Esophagus squamous epithelium (tissue), 5 donors: ENCODE measurements around the gene CORO2A. TPM values are rescaled to one million over a fixed set of nuclear protein-coding genes. Genes with fewer than 3 reads are reported as not detected.
A peak's percentile ranks its signal among the peaks of the same experiment; 100 is the strongest.

ENCODE experiments used
- DNase-seq: peaks from one replicate; lab custom pipeline; 2025; lab: John Stamatoyannopoulos, UW
- H3K27ac ChIP-seq, 4 donors: fragments of 200-600 bp; sonication (generic); one replicate each; pipeline ENCODE4 v1.5.1; 2016 to 2019; ENCODE audit warnings: mild to moderate bottlenecking in 1 of 4
- H3K27me3 ChIP-seq, 4 donors: fragments of 200-600 bp; sonication (generic); 1 replicate in 3 of 4; 2 replicates in 1 of 4; pipeline versions ENCODE4 v1.5.1 to v1.6.0; 2017 to 2021; ENCODE audit warnings: antibody characterized with exemption in 1 of 4
- H3K36me3 ChIP-seq, 3 donors: fragments of 200-600 bp; sonication (generic); one replicate each; pipeline ENCODE4 v1.5.1; 2016 to 2019
- H3K4me1 ChIP-seq, 3 donors: fragments of 200-600 bp; sonication (generic); one replicate each; pipeline ENCODE4 v1.5.1; 2017 to 2019
- H3K4me3 ChIP-seq, 4 donors: fragments of 200-600 bp; sonication (generic); 1 replicate in 3 of 4; 2 replicates in 1 of 4; pipeline ENCODE4 v1.5.1; 2016 to 2019; ENCODE audit warnings: mild to moderate bottlenecking in 2 of 4, moderate library complexity in 1 of 4
- H3K9me3 ChIP-seq, 3 donors: fragments of 200-600 bp; sonication (generic); one replicate each; pipeline ENCODE4 v1.5.1; 2016 to 2019
- POLR2A ChIP-seq, 4 donors: fragments of 450-650 bp; IDR thresholded peaks; one replicate each; pipeline ENCODE4 v1.6.1; 2017; ENCODE audit warnings: antibody characterized with exemption in 4 of 4, mild to moderate bottlenecking in 4 of 4, moderate library complexity in 3 of 4
- WGBS, 2 donors: methylation state at CpG; one replicate each; pipeline ENCODE4 v1.1.5; 2018; 5-methylcytosine and 5-hydroxymethylcytosine counted together
- intact Hi-C: fragments of 100-400 bp; cut with DNase I; formaldehyde crosslinking; loops from one replicate; pipeline ENCODE4 v1.15.0; 2022
- total RNA-seq, 4 donors: library from RNA; depleted of rRNA; stranded (reverse); fragments of >200 nt; gene quantifications; one replicate each; pipeline ENCODE4 v1.1.0, GENCODE V29; 2016
- TF ChIP-seq, protein P1 (sequence below), 6 experiments: fragments of 450-650 bp in 4 of 6; fragments of 200-600 bp in 2 of 6; sonication (generic) in 2 of 6; IDR thresholded peaks; one replicate each; pipeline ENCODE4 v1.5.1; 2016 to 2019; ENCODE audit warnings: antibody characterized with exemption in 6 of 6, mild to moderate bottlenecking in 4 of 6, moderate library complexity in 4 of 6
- donor health status: DM: yes; HTN: yes; CAD: no.

The CORO2A gene
- total RNA-seq, 4 donors from 2014 or later: 15.6 to 27.6 (median 26.1) TPM

DNA sequence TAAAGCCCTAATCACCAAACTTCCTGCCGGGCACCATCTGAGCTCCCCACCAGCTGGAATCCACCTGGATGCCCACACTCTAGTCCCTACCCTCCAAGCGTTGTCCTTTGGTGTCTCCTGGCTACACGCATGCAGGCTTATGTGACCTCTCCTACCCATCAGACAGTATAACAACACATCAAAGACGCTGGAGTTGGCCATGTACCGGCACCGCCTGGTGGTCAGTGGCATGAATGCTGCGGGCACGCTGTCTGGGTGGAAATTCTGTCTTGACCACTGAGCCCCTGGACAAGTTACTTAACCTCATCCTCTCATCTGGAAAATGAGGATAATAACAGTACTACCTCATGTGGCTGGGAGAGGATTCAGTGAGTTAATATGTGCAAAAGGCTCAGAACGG is 23.4 kb upstream of the CORO2A start:
- peaks cover 0 to 47% (median 3%) of the 10 kb centered on the region in 3 donors for H3K4me1 ChIP-seq
- WGBS, 2 donors: 80 to 88% methylated on average over 8 of the region's 9 CpGs
- peak overlapping the region; percentile 32 to 69 (median 56) for H3K27ac ChIP-seq
- H3K4me3 ChIP-seq: no peak overlapping the region
- H3K9me3 ChIP-seq: no peaks in the 10 kb centered on the region
- TF ChIP-seq POLR2A (IDR thresholded peaks at IDR 0.05): no peak
- TF ChIP-seq, protein P1, sequence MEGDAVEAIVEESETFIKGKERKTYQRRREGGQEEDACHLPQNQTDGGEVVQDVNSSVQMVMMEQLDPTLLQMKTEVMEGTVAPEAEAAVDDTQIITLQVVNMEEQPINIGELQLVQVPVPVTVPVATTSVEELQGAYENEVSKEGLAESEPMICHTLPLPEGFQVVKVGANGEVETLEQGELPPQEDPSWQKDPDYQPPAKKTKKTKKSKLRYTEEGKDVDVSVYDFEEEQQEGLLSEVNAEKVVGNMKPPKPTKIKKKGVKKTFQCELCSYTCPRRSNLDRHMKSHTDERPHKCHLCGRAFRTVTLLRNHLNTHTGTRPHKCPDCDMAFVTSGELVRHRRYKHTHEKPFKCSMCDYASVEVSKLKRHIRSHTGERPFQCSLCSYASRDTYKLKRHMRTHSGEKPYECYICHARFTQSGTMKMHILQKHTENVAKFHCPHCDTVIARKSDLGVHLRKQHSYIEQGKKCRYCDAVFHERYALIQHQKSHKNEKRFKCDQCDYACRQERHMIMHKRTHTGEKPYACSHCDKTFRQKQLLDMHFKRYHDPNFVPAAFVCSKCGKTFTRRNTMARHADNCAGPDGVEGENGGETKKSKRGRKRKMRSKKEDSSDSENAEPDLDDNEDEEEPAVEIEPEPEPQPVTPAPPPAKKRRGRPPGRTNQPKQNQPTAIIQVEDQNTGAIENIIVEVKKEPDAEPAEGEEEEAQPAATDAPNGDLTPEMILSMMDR (IDR thresholded peaks at IDR 0.05): peak in 2 of 6 experiments; percentile 10 to 29
- H3K36me3 ChIP-seq: peaks cover 8 to 95% (median 24%) of the 10 kb centered on the region in 3 donors
- DNase-seq: no peak
- no peaks in the 10 kb centered on the region for H3K27me3 ChIP-seq
- intact Hi-C loops: no loop called here

DNA sequence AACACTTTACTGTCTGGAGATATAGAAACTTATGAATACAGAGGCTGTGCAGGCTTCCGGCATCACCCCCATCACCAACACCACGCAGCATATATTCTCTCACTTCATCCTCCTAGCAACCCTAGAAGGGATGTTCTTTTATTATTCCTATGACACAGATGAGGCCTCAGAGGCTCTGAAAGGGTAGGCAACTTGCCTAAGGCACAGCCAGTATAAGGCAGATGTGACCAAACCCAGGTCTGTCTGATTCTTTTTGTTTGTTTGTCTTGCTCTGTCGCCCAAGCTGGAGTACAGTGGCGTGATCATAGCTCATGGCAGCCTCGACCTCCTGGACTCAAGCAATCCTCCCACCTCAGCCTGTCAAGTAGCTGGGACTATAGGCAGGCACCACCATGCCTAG is 22.8 kb upstream of the CORO2A start:
- Histone ChIP-seq H3K4me1 (peaks cover 0 to 52% (median 3%) of the 10 kb centered on the region in 3 donors), H3K36me3 (peaks cover 4 to 95% (median 29%) of the 10 kb centered on the region in 3 donors), H3K4me3 (no peak overlapping the region), H3K9me3 (no peaks in the 10 kb centered on the region), H3K27ac (peak overlapping the region; percentile 32 to 69 (median 56)), H3K27me3 (no peaks in the 10 kb centered on the region)
- intact Hi-C loops: no loop called here
- no peak for DNase-seq
- WGBS, 2 donors: 50 to 56% methylated on average over 5 of the region's 5 CpGs
- TF ChIP-seq, protein P1 (IDR thresholded peaks at IDR 0.05): no peak
- no peak for TF ChIP-seq POLR2A (IDR thresholded peaks at IDR 0.05)

DNA sequence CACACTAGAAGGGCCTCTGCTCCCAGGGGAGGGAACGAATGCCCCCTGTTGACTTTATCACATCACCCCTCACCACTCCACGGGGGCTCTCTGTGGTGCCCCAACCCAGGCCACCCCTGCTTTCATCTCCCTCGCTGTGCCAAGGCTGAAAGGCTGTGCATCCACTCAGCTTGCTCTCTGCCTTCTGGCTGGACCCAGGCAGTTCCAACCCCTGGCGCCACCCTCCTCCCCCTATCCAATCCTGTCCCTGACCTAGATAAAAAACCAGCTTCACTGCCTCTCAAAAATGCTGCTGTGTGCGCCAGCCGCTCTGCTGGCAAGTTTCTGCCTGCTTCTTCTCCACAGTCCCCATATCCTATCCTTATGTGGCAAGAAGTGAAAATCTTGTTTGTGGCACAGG is 22.4 kb upstream of the CORO2A start:
- intact Hi-C loops: no loop called here
- H3K4me3 ChIP-seq: no peak overlapping the region
- WGBS, 2 donors: 46 to 57% methylated on average over 5 to 6 of the region's 6 CpGs
- peaks cover 0 to 54% (median 3%) of the 10 kb centered on the region in 3 donors for H3K4me1 ChIP-seq
- TF ChIP-seq, protein P1 (IDR thresholded peaks at IDR 0.05): no peak
- no peak for TF ChIP-seq POLR2A (IDR thresholded peaks at IDR 0.05)
- H3K27me3 ChIP-seq: no peaks in the 10 kb centered on the region
- H3K9me3 ChIP-seq: no peaks in the 10 kb centered on the region
- H3K36me3 ChIP-seq: peaks cover 4 to 94% (median 30%) of the 10 kb centered on the region in 3 donors
- H3K27ac ChIP-seq: peak overlapping the region in 3 of 4 donors; percentile 28 to 69 (median 64)
- DNase-seq: no peak

DNA sequence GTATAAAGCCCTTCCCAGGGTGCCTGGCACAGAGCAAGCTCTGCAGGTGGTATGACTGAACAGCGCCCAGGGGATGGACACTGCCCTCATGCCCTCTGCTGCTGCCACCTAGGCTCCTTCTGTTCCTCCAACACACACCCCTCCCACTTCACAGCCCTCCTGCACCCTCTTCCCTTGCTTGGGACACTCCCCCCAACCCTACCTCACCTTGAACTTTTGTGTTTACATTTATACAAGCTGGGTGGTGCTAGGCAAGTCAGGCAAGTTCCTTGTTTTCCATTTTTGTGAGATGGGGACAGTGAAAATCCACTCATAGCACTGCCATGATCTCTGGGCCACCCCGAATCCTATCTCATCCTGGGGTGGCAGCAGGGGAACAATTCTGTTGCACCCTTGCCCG is 18.8 kb upstream of the CORO2A start:
- Histone ChIP-seq H3K9me3 (no peaks in the 10 kb centered on the region), H3K27ac (peak overlapping the region in 2 of 4 donors; percentile 57 to 62), H3K4me3 (no peak overlapping the region), H3K27me3 (no peaks in the 10 kb centered on the region), H3K36me3 (peaks cover 10 to 87% (median 40%) of the 10 kb centered on the region in 3 donors), H3K4me1 (peaks cover 3 to 62% (median 4%) of the 10 kb centered on the region in 3 donors)
- DNase-seq: no peak
- whole genome bisulfite sequencing, 2 donors: 96 to 97% methylated on average over 2 to 3 of the region's 3 CpGs
- no peak for TF ChIP-seq POLR2A (IDR thresholded peaks at IDR 0.05)
- TF ChIP-seq, protein P1 (IDR thresholded peaks at IDR 0.05): no peak
- intact Hi-C loops: no loop called here

DNA sequence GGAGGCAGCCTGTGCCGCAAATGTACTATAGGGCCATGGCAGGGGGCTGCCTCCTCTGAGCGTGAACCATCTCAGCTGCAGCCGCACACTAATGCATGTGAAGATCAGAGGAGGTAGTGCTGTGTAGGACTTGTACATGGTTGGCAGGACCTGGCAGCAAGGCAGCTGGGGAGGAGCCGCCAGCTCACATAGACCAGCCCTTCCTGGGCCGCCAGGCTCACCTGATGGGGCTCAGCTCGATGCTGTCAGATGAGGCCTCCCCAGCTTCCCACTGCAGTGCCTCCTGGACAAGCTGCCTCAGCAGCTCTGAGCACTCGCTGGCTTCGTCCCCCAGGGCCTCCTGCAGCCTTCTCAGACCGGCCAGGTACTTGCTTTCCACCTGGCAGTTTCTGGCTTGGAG is 18.0 kb upstream of the CORO2A start:
- DNase-seq: no peak
- peak overlapping the region in 2 of 4 donors; percentile 57 to 62 for H3K27ac ChIP-seq
- no peak overlapping the region for H3K4me3 ChIP-seq
- H3K27me3 ChIP-seq: no peaks in the 10 kb centered on the region
- peaks cover 3 to 62% (median 9%) of the 10 kb centered on the region in 3 donors for H3K4me1 ChIP-seq
- intact Hi-C loops: no loop called here
- no peaks in the 10 kb centered on the region for H3K9me3 ChIP-seq
- TF ChIP-seq, protein P1 (IDR thresholded peaks at IDR 0.05): no peak
- no peak for TF ChIP-seq POLR2A (IDR thresholded peaks at IDR 0.05)
- peaks cover 10 to 78% (median 40%) of the 10 kb centered on the region in 3 donors for H3K36me3 ChIP-seq
- WGBS, 2 donors: 66 to 100% methylated on average over 1 to 5 of the region's 9 CpGs
